Ramos (cell line): ENCODE measurements around the gene POLD2.

Experiments used
- in situ Hi-C: fragments of 300-500 bp; cut with MboI; formaldehyde crosslinking; loops from one replicate; pipeline ENCODE4 v1.14.3; 2022; ENCODE audit warnings: low sequenced_read_pairs; ENCODE audit not compliant: unreplicated experiment

The POLD2 gene

DNA sequence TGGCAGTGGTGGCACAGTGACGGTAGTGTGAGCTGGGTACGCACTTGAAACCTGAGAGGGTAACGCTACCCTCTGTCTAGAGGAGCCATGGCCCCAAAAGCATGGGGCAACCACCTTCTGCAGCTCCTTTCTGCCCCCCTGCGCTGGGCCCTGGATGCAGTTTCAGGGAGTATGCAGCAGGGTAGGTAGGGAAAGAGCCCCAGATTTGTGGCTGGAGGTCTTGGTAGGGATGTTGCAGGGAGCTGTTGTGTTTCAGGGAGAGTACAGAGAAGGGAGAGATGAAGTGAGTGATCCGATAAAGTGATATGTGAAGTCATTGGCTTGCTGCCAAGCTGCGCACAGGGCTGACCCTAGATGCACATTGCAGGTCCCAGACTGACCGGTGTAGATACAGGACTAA, 55.3 kb downstream of the POLD2 start:
- in situ Hi-C loops: loop anchor here (5.0 kb wide), 1 partner anchor 124 kb away; no protein-coding TSS in a partner anchor

GRCh38 chr7:44067064-44067951, 56.0 kb downstream of the POLD2 start:
- in situ Hi-C loops: loop anchor here (5.0 kb wide), 1 partner anchor 125 kb away; no protein-coding TSS in a partner anchor

GRCh38 chr7:44066494-44067063, 56.8 kb downstream of the POLD2 start:
- in situ Hi-C loops: loop anchor here (5.0 kb wide), 1 partner anchor 126 kb away; no protein-coding TSS in a partner anchor

DNA sequence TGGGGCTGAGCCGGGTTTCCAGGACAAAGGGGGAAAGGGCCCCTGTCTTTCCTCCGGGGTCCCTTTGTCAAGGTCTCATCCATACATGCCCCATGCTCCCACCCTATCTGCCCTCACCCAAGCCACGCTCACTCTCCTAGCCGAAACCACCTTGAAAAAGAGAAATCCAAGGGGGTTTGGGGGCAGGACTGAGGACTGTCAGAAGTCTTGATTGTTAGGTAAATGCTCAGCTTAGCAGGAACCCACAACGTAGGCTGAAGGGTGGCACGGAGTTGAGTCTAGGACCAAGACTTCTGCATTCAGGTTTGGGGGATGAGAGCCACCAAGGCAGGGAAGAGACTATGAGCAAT, 57.3 kb downstream of the POLD2 start:
- in situ Hi-C loops: loop anchor here (5.0 kb wide), 1 partner anchor 126 kb away; no protein-coding TSS in a partner anchor

GRCh38 chr7:44065431-44066110, 57.8 kb downstream of the POLD2 start, which contains the start of gene PGAM2:
Gene PGAM2, minus strand, starts transcription at chr7:44065567. Its CDS starts 38 bp downstream, at chr7:44065529.
- in situ Hi-C loops: loop anchor here (5.0 kb wide), 1 partner anchor 127 kb away; no protein-coding TSS in a partner anchor

DNA sequence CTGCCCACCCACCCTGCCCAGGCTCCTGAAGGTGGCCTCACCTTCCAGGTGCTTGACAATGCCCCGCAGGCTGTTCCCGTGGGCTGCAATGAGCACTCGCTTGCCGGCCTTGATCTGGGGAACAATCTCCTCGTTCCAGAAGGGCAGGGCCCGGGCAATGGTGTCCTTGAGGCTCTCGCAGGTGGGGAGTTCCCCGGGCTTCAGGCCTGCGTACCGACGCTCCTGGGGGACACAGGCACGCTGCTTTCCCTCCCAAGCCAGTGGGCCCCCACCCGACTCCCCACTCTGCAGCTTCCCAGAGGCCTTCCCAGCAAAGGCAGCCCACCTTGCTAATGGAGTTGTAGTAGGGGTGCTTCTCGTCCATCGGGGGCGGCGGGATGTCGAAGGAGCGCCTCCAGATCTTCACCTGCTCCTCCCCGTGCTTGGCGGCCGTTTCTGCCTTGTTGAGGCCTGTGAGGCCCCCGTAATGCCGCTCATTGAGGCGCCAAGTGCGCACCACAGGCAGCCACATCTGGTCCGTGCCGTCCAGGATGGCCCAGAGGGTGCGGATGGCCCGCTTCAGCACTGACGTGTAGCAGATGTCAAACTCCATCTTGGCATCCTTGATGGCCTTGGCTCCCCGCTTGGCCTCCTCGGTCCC, 58.4 kb downstream of the POLD2 start:
- in situ Hi-C loops: loop anchor here (5.0 kb wide), 1 partner anchor 127 kb away; no protein-coding TSS in a partner anchor
